K562 (cell line): ENCODE data around the gene MMRN2. TPM values are rescaled to one million over a fixed set of nuclear protein-coding genes. Genes with fewer than 3 reads are reported as not detected.

Experiments used
- ATAC-seq: fragments of 200-7000 bp; cut with Tn5 transposase; 3 replicates; pipeline ENCODE4 v1.9.1; 2020; ENCODE audit warnings: moderate library complexity
- BruUV-seq: library from RNA; stranded (reverse); fragments of 400-500 nt; replicated peaks from 2 replicates; lab custom pipeline; 2021; lab: Mats Ljungman, UMichigan
- CTCF ChIA-PET: fragments of 300-600 bp; formaldehyde crosslinking; extraction: SDS; loops from one replicate; lab custom pipeline; 2021; ENCODE audit warnings: low intra/inter-chr PET ratio; lab: Yijun Ruan, JAX
- POLR2A ChIA-PET: fragments of 300-600, 350-650 bp; sonication (Branson Sonifier 250); formaldehyde crosslinking; extraction: SDS; loops from one replicate; lab custom pipeline; 2021; ENCODE audit warnings: antibody characterized with exemption, inconsistent platforms; lab: Yijun Ruan, JAX
- DNase-seq, 4 experiments: peaks; one replicate each; pipeline versions ENCODE4 v3.0.0 to v3.0.0-alpha.2; 2011 to 2018; ENCODE audit warnings: low spot score in 3 of 4, mixed read lengths in 3 of 4; ENCODE audit errors: extremely low read depth in 1 of 4
- FAIRE-seq: peaks from 2 replicates; lab custom pipeline; 2011; peaks lifted over from hg19 to GRCh38; lab: Jason Lieb, UNC
- H2AFZ ChIP-seq: 2 replicates; pipeline ENCODE4 v1.6.0; 2011; ENCODE audit warnings: low read depth, low read length, control low read depth, inconsistent platforms
- H3K27ac ChIP-seq: fragments of 200-600 bp; 3 replicates; pipeline ENCODE4 v1.8.0; 2011; ENCODE audit warnings: low read depth, mild to moderate bottlenecking, control low read depth, inconsistent platforms, low read length, moderate library complexity, mixed read lengths; ENCODE audit errors: extremely low read depth
- H3K27me3 ChIP-seq, 2 experiments: fragments of 300-600 bp in 1 of 2; 2 replicates in 1 of 2; 3 replicates in 1 of 2; pipeline versions ENCODE4 v1.6.0 to v1.8.0; 2011; ENCODE audit warnings: inconsistent platforms in 2 of 2, low read length in 2 of 2, mild to moderate bottlenecking in 1 of 2, mixed read lengths in 1 of 2, moderate library complexity in 1 of 2; ENCODE audit not compliant: control insufficient read depth in 2 of 2, insufficient read depth in 2 of 2
- H3K36me3 ChIP-seq: fragments of 300-600 bp; 3 replicates; pipeline ENCODE4 v1.8.0; 2011; ENCODE audit warnings: mild to moderate bottlenecking, low read length, inconsistent platforms; ENCODE audit not compliant: control insufficient read depth, insufficient read depth
- H3K4me1 ChIP-seq, 2 experiments: fragments of 200-600 bp in 1 of 2; replicated peaks in 1 of 2; 2 replicates in 1 of 2; 3 replicates in 1 of 2; pipeline versions ENCODE4 v1.5.1 to v1.8.0; 2011; ENCODE audit warnings: inconsistent platforms in 2 of 2, low read length in 2 of 2, mild to moderate bottlenecking in 1 of 2, mixed read lengths in 1 of 2, moderate library complexity in 1 of 2; ENCODE audit not compliant: control insufficient read depth in 2 of 2, insufficient read depth in 2 of 2
- H3K4me2 ChIP-seq: 2 replicates; pipeline ENCODE4 v1.6.1; 2011; ENCODE audit warnings: low read length, control low read depth, inconsistent platforms, mixed read lengths; ENCODE audit not compliant: insufficient read depth
- H3K4me3 ChIP-seq: fragments of 200-600 bp; sonication (generic), shearing (Covaris generic); 2 replicates; pipeline ENCODE4 v1.5.1; 2016; ENCODE audit warnings: control low read depth, inconsistent platforms
- H3K79me2 ChIP-seq: fragments of 200-600 bp; 3 replicates; pipeline ENCODE4 v1.8.0; 2011; ENCODE audit warnings: low read length, inconsistent platforms; ENCODE audit not compliant: control insufficient read depth, insufficient read depth
- H3K9ac ChIP-seq, 2 experiments: 2 replicates each; pipeline versions ENCODE4 v1.6.0 to v1.6.1; 2011; ENCODE audit warnings: low read depth in 2 of 2, low read length in 2 of 2, control low read depth in 1 of 2, inconsistent platforms in 1 of 2, mild to moderate bottlenecking in 1 of 2, mixed read lengths in 1 of 2; ENCODE audit not compliant: insufficient read depth in 1 of 2
- H3K9me1 ChIP-seq: one replicate; pipeline ENCODE4 v1.6.0; 2011; ENCODE audit warnings: inconsistent platforms, mild to moderate bottlenecking, low read length, moderate library complexity; ENCODE audit not compliant: control insufficient read depth, insufficient read depth
- H3K9me3 ChIP-seq: replicated peaks from 2 replicates; pipeline ENCODE4 v1.5.1; 2011; ENCODE audit warnings: low read depth, low read length, inconsistent platforms; ENCODE audit not compliant: control insufficient read depth, insufficient read depth
- H4K20me1 ChIP-seq: replicated peaks from 2 replicates; pipeline ENCODE4 v1.6.1; 2011; ENCODE audit warnings: low read length, inconsistent platforms, mixed read lengths; ENCODE audit not compliant: control insufficient read depth, insufficient read depth
- ATF3 ChIP-seq, 2 experiments: fragments of 450-650 bp in 1 of 2; sonication (generic) in 1 of 2; formaldehyde crosslinking in 1 of 2; IDR thresholded peaks in 1 of 2; conservative IDR thresholded peaks in 1 of 2; 2 replicates each; pipeline versions ENCODE4 v1.6.1 to v1.8.1; 2016 to 2023; ENCODE audit warnings: mild to moderate bottlenecking in 2 of 2, moderate library complexity in 2 of 2, inconsistent platforms in 1 of 2, missing genetic modification reagents in 1 of 2
- CBX8 ChIP-seq: fragments of 200-600 bp; sonication (generic); IDR thresholded peaks from 2 replicates; pipeline ENCODE4 v1.6.1; 2012; ENCODE audit warnings: borderline replicate concordance, mixed run types, low read depth, mild to moderate bottlenecking, moderate library complexity, mixed read lengths, low read length, control low read depth, inconsistent platforms; ENCODE audit not compliant: poor library complexity, severe bottlenecking; ENCODE audit errors: extremely low read depth
- CC2D1A ChIP-seq: fragments of 450-650 bp; IDR thresholded peaks from 2 replicates; pipeline ENCODE4 v1.6.1; 2017; ENCODE audit warnings: mild to moderate bottlenecking
- E2F4 ChIP-seq: sonication (generic); formaldehyde crosslinking; IDR thresholded peaks from 2 replicates; pipeline ENCODE4 v1.8.0; 2022; ENCODE audit warnings: mild to moderate bottlenecking, low read depth, missing genetic modification reagents
- E2F6 ChIP-seq, 2 experiments: IDR thresholded peaks; 2 replicates each; pipeline ENCODE4 v1.6.1; 2011; ENCODE audit warnings: borderline replicate concordance in 1 of 2, control low read depth in 1 of 2, low read depth in 1 of 2, low read length in 1 of 2, mild to moderate bottlenecking in 1 of 2, mixed read lengths in 1 of 2, moderate library complexity in 1 of 2; ENCODE audit not compliant: insufficient read depth in 1 of 2, insufficient read length in 1 of 2, poor library complexity in 1 of 2, severe bottlenecking in 1 of 2; ENCODE audit errors: extremely low read depth in 1 of 2
- FOXP4 ChIP-seq: sonication (generic); formaldehyde crosslinking; IDR thresholded peaks from 2 replicates; pipeline ENCODE4 v1.8.0; 2022; ENCODE audit warnings: mild to moderate bottlenecking, missing genetic modification reagents, borderline replicate concordance
- GATA2 ChIP-seq: sonication (generic); formaldehyde crosslinking; IDR thresholded peaks from 2 replicates; pipeline ENCODE4 v1.4.0; 2020; ENCODE audit warnings: mild to moderate bottlenecking, missing genetic modification reagents
- GTF2F1 ChIP-seq: IDR thresholded peaks from 2 replicates; pipeline ENCODE4 v1.6.1; 2011; ENCODE audit warnings: low read depth, low read length, improper control_type of control experiment
- NCOA1 ChIP-seq: fragments of 450-650 bp; IDR thresholded peaks from 2 replicates; pipeline ENCODE4 v1.6.1; 2016; ENCODE audit warnings: low read depth
- ZNF274 ChIP-seq: IDR thresholded peaks from 2 replicates; pipeline ENCODE4 v1.6.1; 2011; ENCODE audit warnings: low read depth, mild to moderate bottlenecking, low read length, moderate library complexity, borderline replicate concordance
- in situ Hi-C: fragments of 300-500 bp; cut with MboI; formaldehyde crosslinking; loops from 4 replicates; pipeline ENCODE4 v1.15.0; 2018; ENCODE audit warnings: inconsistent platforms, mixed read lengths
- intact Hi-C: fragments of 100-400 bp; cut with micrococcal nuclease; formaldehyde crosslinking; loops from 2 replicates; pipeline ENCODE4 v1.14.2; 2022
- polyA plus RNA-seq, 8 experiments: library from polyadenylated mRNA; depleted of rRNA in 4 of 8; stranded (reverse) in 5 of 8; unstranded in 3 of 8; fragments of >200 nt; fragmentation: Nextera tagmentation in 2 of 8; fragmentation: Illumina TruSeq in 1 of 8; extraction: Ambion mirVana in 2 of 8; extraction: Trizol in 1 of 8; gene quantifications; 2 replicates each; pipeline versions ENCODE4 v1.2.1 to v1.2.3, GENCODE V29; 2011 to 2014; ENCODE audit warnings: inconsistent platforms in 1 of 8, missing spikeins in 1 of 8
- total RNA-seq, 7 experiments: library from RNA; depleted of rRNA in 6 of 7; stranded (reverse); fragments of >200 nt in 6 of 7; fragmentation: Illumina TruSeq in 2 of 7; extraction: Trizol in 2 of 7; gene quantifications; 2 replicates each; pipeline versions ENCODE4 v1.2.1 to v1.2.3, GENCODE V29; 2011 to 2021; ENCODE audit warnings: low replicate concordance in 1 of 7

The MMRN2 gene
- total and polyA plus RNA-seq, 9 of the 15 experiments (the other 6 are each of a cell fraction or from before 2014, with no cell fraction given) = 0.07 to 2.0 (median 1.2) TPM

DNA sequence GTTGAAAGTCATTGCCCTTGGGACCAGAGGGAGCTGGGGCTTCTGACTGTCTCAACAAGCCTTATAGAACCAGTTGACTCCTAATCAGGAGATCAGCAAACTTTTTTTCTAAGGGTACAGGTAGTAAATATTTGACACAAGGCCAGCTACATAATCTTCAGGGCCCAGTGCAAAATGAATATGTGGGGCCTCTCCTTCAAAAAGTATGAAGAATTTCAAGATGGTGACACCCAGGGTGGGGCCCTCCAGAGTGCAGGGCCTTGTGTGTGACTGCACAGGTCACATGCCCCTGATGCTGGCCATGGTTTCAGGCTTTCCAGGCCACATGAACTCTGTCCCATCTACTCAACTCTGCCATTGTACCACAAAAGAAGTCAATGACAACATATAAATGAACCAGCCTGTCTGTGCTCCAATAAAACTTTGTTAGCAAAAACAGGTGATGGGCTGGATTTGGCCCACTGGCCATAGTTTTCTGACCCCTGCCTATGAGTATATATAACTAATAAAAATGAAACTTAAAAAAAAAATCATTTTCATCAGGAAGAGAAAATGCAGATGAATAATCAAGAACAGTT lies 6.1 kb downstream of the MMRN2 start:
- H2AFZ ChIP-seq = no peak overlapping the region
- FAIRE-seq = no peak
- intact Hi-C loops (no loop called here), in situ Hi-C loops (no loop called here)
- no peak overlapping the region for H3K9ac ChIP-seq
- H4K20me1 ChIP-seq = no peaks in the 10 kb centered on the region
- H3K4me3 ChIP-seq = no peak overlapping the region
- H3K27me3 ChIP-seq = no peaks in the 10 kb centered on the region
- no peak overlapping the region for H3K4me2 ChIP-seq
- TF ChIP-seq CBX8 (no peak), GTF2F1 (no peak), CC2D1A (no peak), E2F6 (IDR thresholded peaks at IDR 0.05; ENCODE audit: borderline replicate concordance in 1 of 2, extremely low read depth in 1 of 2, insufficient read depth in 1 of 2, insufficient read length in 1 of 2, low read depth in 1 of 2, low read length in 1 of 2, poor library complexity in 1 of 2, severe bottlenecking in 1 of 2) (no peak), E2F4 (no peak), ATF3 (IDR thresholded peaks at IDR 0.05) (no peak), ATF3 (CRISPR knock-in tag; conservative IDR thresholded peaks at IDR 0.05) (no peak), NCOA1 (no peak), GATA2 (CRISPR knock-in tag) (no peak), FOXP4 (no peak), ZNF274 (no peak)
- POLR2A ChIA-PET = interaction anchor here (0.6 kb wide), 1 partner anchor 102 kb away, joined by 3 read pairs; no protein-coding TSS in a partner anchor
- DNase-seq = no peak
- no TSS peak for BruUV-seq
- H3K4me1 ChIP-seq = peaks cover 25 to 26% of the 10 kb centered on the region in 2 experiments
- no peaks in the 10 kb centered on the region for H3K79me2 ChIP-seq
- CTCF ChIA-PET = no interaction called here
- H3K27ac ChIP-seq = no peak overlapping the region
- H3K36me3 ChIP-seq = no peaks in the 10 kb centered on the region
- 0 out of 2 replicates have a peak, but pooled peaks cover 3% of the 10 kb centered on the region for H3K9me3 ChIP-seq
- no peaks in the 10 kb centered on the region for H3K9me1 ChIP-seq
- ATAC-seq = no peak
